Measurements from ENCODE around the gene PGRMC2.

DNA sequence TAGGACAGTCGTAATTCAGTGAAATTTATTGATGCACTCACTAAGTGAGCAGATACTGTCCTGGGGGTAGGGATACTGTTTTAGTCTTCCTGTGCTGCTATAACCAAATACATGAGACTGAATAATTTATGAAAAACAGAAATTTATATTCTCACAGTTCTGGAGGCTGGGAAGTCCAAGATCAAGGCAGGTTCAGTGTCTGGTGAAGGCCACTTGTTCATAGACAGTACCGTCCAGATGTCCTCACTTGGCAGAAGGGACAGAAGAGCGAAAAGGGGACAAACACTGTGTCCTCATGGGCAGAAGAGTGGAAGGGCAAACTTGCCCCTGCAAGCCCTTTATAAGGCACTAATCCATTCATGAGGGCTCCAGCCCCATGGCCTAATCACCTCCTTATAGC, 45.6 kb downstream of the PGRMC2 start:
- no peak for TF ChIP-seq EZH2 (IDR thresholded peaks at IDR 0.05)
- no peak for TF ChIP-seq POLR2AphosphoS5 (IDR thresholded peaks at IDR 0.05; ENCODE audit: borderline replicate concordance, low read depth, low read length)
- TF ChIP-seq FOXP2 (optimal IDR thresholded peaks at IDR 0.05; ENCODE audit: control extremely low read depth, extremely low read length, insufficient read depth) = no peak

All from SK-N-MC (cell line).